Breast epithelium (tissue), 3 donors: ENCODE results near the gene GLRX2.
"Not testable (repeated sequence)": the region's sequence is repeated elsewhere in the genome, so short reads cannot be mapped to it uniquely, and the experiment has no call there.

Experiments used
- POLR2A ChIP-seq: fragments of 450-650 bp; IDR thresholded peaks from one replicate; pipeline ENCODE4 v1.6.1; 2016; ENCODE audit warnings: antibody characterized with exemption, mild to moderate bottlenecking, moderate library complexity
- POLR2AphosphoS5 ChIP-seq, 3 donors: sonication (generic); formaldehyde crosslinking; IDR thresholded peaks; one replicate each; pipeline ENCODE4 v1.6.1; 2017; ENCODE audit warnings: antibody characterized with exemption in 3 of 3
- TF ChIP-seq, protein P1 (sequence below), 3 donors: fragments of 450-650 bp; IDR thresholded peaks; one replicate each; pipeline ENCODE4 v1.5.1; 2016 to 2017; ENCODE audit warnings: antibody characterized with exemption in 3 of 3, mild to moderate bottlenecking in 3 of 3, moderate library complexity in 3 of 3

DNA sequence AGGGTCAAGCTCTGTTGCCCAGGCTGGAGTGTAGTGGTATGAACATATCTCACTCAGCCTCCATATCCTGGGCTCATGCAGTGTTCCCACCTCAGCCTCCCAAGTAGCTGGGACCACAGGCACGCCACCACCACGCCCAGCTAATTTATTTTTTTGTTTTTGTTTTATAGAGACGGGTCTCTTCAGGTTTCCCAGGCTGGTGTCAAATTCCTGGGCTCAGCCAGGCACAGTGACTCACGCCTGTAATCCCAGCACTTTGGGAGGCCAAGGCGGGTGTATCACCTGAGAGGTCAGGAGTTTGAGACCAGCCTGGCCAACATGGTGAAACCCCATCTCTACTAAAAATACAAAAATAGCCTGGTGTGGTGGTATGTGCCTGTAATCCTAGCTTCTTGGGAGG lies 56.3 kb downstream of the GLRX2 start:
- TF ChIP-seq, protein P1, sequence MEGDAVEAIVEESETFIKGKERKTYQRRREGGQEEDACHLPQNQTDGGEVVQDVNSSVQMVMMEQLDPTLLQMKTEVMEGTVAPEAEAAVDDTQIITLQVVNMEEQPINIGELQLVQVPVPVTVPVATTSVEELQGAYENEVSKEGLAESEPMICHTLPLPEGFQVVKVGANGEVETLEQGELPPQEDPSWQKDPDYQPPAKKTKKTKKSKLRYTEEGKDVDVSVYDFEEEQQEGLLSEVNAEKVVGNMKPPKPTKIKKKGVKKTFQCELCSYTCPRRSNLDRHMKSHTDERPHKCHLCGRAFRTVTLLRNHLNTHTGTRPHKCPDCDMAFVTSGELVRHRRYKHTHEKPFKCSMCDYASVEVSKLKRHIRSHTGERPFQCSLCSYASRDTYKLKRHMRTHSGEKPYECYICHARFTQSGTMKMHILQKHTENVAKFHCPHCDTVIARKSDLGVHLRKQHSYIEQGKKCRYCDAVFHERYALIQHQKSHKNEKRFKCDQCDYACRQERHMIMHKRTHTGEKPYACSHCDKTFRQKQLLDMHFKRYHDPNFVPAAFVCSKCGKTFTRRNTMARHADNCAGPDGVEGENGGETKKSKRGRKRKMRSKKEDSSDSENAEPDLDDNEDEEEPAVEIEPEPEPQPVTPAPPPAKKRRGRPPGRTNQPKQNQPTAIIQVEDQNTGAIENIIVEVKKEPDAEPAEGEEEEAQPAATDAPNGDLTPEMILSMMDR (IDR thresholded peaks at IDR 0.05), result not testable (repeated sequence)
- not testable (repeated sequence) for TF ChIP-seq POLR2A; POLR2AphosphoS5 (IDR thresholded peaks at IDR 0.05)
